HEK293 (cell line): ENCODE data around the gene PCYT1A.

Experiments
- CTCF ChIA-PET: fragments of 350-600 bp; formaldehyde crosslinking; extraction: SDS; loops from one replicate; lab custom pipeline; 2021; ENCODE audit warnings: antibody characterized with exemption; lab: Yijun Ruan, JAX
- POLR2A ChIA-PET: fragments of 300-600 bp; formaldehyde crosslinking; extraction: SDS; loops from one replicate; lab custom pipeline; 2020; ENCODE audit warnings: antibody characterized with exemption, inconsistent platforms; lab: Yijun Ruan, JAX
- H3K27ac ChIP-seq: fragments of 200-500 bp; sonication (Bioruptor generic); 2 replicates; pipeline ENCODE4 v1.5.1; 2014; ENCODE audit warnings: low read depth, low read length, control low read depth, inconsistent platforms; ENCODE audit errors: extremely low read depth
- H3K36me3 ChIP-seq, 2 experiments: fragments of 200-500 bp in 1 of 2; sonication (Bioruptor generic) in 1 of 2; 1 replicate in 1 of 2; 2 replicates in 1 of 2; pipeline ENCODE4 v1.5.1; 2014 to 2017; ENCODE audit warnings: inconsistent platforms in 2 of 2, low read length in 2 of 2; ENCODE audit not compliant: control insufficient read depth in 2 of 2, insufficient read depth in 1 of 2
- H3K4me1 ChIP-seq: fragments of 200-500 bp; sonication (Bioruptor generic); 2 replicates; pipeline ENCODE4 v1.5.1; 2014; ENCODE audit warnings: mild to moderate bottlenecking, low read length, inconsistent platforms; ENCODE audit not compliant: control insufficient read depth, insufficient read depth
- H3K4me3 ChIP-seq: 2 replicates; pipeline ENCODE4 v1.5.1; 2011; ENCODE audit warnings: low read depth, mild to moderate bottlenecking, control low read depth, low read length, moderate library complexity
- H3K9me3 ChIP-seq: fragments of 200-500 bp; sonication (Bioruptor generic); 2 replicates; pipeline ENCODE4 v1.5.1; 2014; ENCODE audit warnings: low read depth, low read length, inconsistent platforms; ENCODE audit not compliant: control insufficient read depth, insufficient read depth
- GLI4 ChIP-seq: fragments of 450-650 bp; formaldehyde crosslinking; IDR thresholded peaks from 2 replicates; pipeline ENCODE4 v1.5.1; 2016; ENCODE audit warnings: missing biosample characterization, missing genetic modification characterization
- TRIM28 ChIP-seq: IDR thresholded peaks from 2 replicates; pipeline ENCODE4 v1.6.1; 2011; ENCODE audit warnings: low read length, control low read depth, borderline replicate concordance
- ZNF155 ChIP-seq: fragments of 450-650 bp; formaldehyde crosslinking; IDR thresholded peaks from 2 replicates; pipeline ENCODE4 v1.5.1; 2016; ENCODE audit warnings: missing biosample characterization, missing genetic modification characterization
- ZNF19 ChIP-seq: fragments of 450-650 bp; formaldehyde crosslinking; IDR thresholded peaks from 2 replicates; pipeline ENCODE4; 2016; ENCODE audit warnings: missing biosample characterization, missing genetic modification characterization, low read depth
- ZNF274 ChIP-seq, 2 experiments: fragments of 200-500 bp in 1 of 2; fragments of 450-650 bp in 1 of 2; sonication (Bioruptor generic) in 1 of 2; formaldehyde crosslinking in 1 of 2; IDR thresholded peaks; 2 replicates each; pipeline versions ENCODE4 v1.5.1 to v1.6.1; 2014 to 2016; ENCODE audit warnings: borderline replicate concordance in 1 of 2, inconsistent platforms in 1 of 2, low read length in 1 of 2, missing biosample characterization in 1 of 2, missing genetic modification characterization in 1 of 2
- ZNF48 ChIP-seq: fragments of 450-650 bp; formaldehyde crosslinking; IDR thresholded peaks from 2 replicates; pipeline ENCODE4 v1.5.1; 2016; ENCODE audit warnings: missing biosample characterization, missing genetic modification characterization
- ZNF501 ChIP-seq: fragments of 450-650 bp; formaldehyde crosslinking; IDR thresholded peaks from 2 replicates; pipeline ENCODE4 v1.5.1; 2016; ENCODE audit warnings: missing biosample characterization, missing genetic modification characterization
- ZNF558 ChIP-seq: fragments of 450-650 bp; formaldehyde crosslinking; IDR thresholded peaks from 2 replicates; pipeline ENCODE4 v1.5.1; 2016; ENCODE audit warnings: missing biosample characterization, missing genetic modification characterization
- ZNF677 ChIP-seq: fragments of 450-650 bp; IDR thresholded peaks from 2 replicates; pipeline ENCODE4 v1.5.0; 2018; ENCODE audit warnings: missing biosample characterization, mild to moderate bottlenecking, missing genetic modification characterization, moderate library complexity
- ZNF768 ChIP-seq: fragments of 450-650 bp; formaldehyde crosslinking; IDR thresholded peaks from 2 replicates; pipeline ENCODE4 v1.5.1; 2018; ENCODE audit warnings: missing biosample characterization, mild to moderate bottlenecking, missing genetic modification characterization
- ZNF843 ChIP-seq: fragments of 450-650 bp; formaldehyde crosslinking; IDR thresholded peaks from 2 replicates; pipeline ENCODE4 v1.5.1; 2016; ENCODE audit warnings: missing biosample characterization, missing genetic modification characterization
- TF ChIP-seq, protein P1 (sequence below): fragments of 450-650 bp; formaldehyde crosslinking; IDR thresholded peaks from 2 replicates; pipeline ENCODE4 v1.5.1; 2016; ENCODE audit warnings: missing biosample characterization, missing genetic modification characterization
- TF ChIP-seq, protein P2 (sequence below): fragments of 450-650 bp; formaldehyde crosslinking; IDR thresholded peaks from 2 replicates; pipeline ENCODE4 v1.5.1; 2017; ENCODE audit warnings: missing biosample characterization, missing genetic modification characterization
- TF ChIP-seq, protein P3 (sequence below): fragments of 450-650 bp; formaldehyde crosslinking; IDR thresholded peaks from 2 replicates; pipeline ENCODE4 v1.5.1; 2017; ENCODE audit warnings: missing biosample characterization, missing genetic modification characterization
- TF ChIP-seq, protein P4 (sequence below): fragments of 450-650 bp; formaldehyde crosslinking; IDR thresholded peaks from 2 replicates; pipeline ENCODE4 v1.5.1; 2016; ENCODE audit warnings: missing biosample characterization, missing genetic modification characterization, low read depth
- TF ChIP-seq, protein P5 (sequence below): fragments of 450-650 bp; formaldehyde crosslinking; IDR thresholded peaks from 2 replicates; pipeline ENCODE4 v1.5.1; 2016; ENCODE audit warnings: missing biosample characterization, missing genetic modification characterization, borderline replicate concordance
- TF ChIP-seq, protein P6 (sequence below): fragments of 450-650 bp; formaldehyde crosslinking; IDR thresholded peaks from 2 replicates; pipeline ENCODE4 v1.5.1; 2016; ENCODE audit warnings: missing biosample characterization, missing genetic modification characterization, borderline replicate concordance
- TF ChIP-seq, protein P7 (sequence below): fragments of 450-650 bp; formaldehyde crosslinking; IDR thresholded peaks from 2 replicates; pipeline ENCODE4 v1.5.1; 2016; ENCODE audit warnings: missing biosample characterization, missing genetic modification characterization, low read depth

The PCYT1A gene

DNA sequence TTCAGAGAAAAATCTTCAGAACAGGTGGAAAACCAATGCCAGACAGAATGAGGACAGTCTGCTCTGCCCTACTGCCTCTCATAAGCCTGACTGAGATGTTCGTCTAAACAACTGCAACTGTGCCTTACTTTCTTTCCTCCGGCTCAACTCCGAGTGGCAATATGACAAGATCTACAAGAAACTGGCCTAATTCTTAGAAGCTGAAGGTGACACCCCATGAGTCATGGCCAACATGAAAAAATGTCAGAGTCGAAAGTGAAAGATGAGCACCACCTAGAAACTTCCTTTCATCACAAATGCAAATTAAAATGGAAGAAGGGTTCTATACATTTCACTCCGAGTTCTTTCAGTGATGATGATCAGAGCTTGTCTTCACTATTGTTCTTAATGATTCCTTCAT, 12.9 kb downstream of the PCYT1A start:
- H3K27ac ChIP-seq, result no peak overlapping the region
- no peaks in the 10 kb centered on the region for H3K9me3 ChIP-seq
- H3K36me3 ChIP-seq, result peaks cover 0 to 33% of the 10 kb centered on the region in 2 experiments; a peak in 1 of 3 replicates
- H3K4me1 ChIP-seq, result no peaks in the 10 kb centered on the region
- ChIA-PET CTCF (no interaction called here), POLR2A (no interaction called here)
- no peak overlapping the region for H3K4me3 ChIP-seq
- no peak for TF ChIP-seq GLI4 (tag by site-specific recombination)
- TF ChIP-seq ZNF677 (tag by site-specific recombination), result no peak
- no peak for TF ChIP-seq TRIM28
- TF ChIP-seq ZNF48, result no peak
- TF ChIP-seq, protein P1, sequence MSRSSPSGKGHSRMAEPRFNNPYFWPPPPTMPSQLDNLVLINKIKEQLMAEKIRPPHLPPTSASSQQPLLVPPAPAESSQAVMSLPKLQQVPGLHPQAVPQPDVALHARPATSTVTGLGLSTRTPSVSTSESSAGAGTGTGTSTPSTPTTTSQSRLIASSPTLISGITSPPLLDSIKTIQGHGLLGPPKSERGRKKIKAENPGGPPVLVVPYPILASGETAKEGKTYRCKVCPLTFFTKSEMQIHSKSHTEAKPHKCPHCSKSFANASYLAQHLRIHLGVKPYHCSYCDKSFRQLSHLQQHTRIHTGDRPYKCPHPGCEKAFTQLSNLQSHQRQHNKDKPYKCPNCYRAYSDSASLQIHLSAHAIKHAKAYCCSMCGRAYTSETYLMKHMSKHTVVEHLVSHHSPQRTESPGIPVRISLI, result no peak
- TF ChIP-seq ZNF768, result no peak
- no peak for TF ChIP-seq ZNF19 (tag by site-specific recombination)
- TF ChIP-seq ZNF501 (tag by site-specific recombination), result no peak
- TF ChIP-seq ZNF843, result no peak
- TF ChIP-seq, protein P2, sequence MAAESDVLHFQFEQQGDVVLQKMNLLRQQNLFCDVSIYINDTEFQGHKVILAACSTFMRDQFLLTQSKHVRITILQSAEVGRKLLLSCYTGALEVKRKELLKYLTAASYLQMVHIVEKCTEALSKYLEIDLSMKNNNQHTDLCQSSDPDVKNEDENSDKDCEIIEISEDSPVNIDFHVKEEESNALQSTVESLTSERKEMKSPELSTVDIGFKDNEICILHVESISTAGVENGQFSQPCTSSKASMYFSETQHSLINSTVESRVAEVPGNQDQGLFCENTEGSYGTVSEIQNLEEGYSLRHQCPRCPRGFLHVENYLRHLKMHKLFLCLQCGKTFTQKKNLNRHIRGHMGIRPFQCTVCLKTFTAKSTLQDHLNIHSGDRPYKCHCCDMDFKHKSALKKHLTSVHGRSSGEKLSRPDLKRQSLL (tag by site-specific recombination), result no peak
- TF ChIP-seq ZNF274 (IDR thresholded peaks at IDR 0.05; ENCODE audit: low read length), result no peak
- no peak for TF ChIP-seq ZNF274 (tag by site-specific recombination; IDR thresholded peaks at IDR 0.05; ENCODE audit: borderline replicate concordance)
- no peak for TF ChIP-seq ZNF558 (tag by site-specific recombination)
- TF ChIP-seq, protein P3, sequence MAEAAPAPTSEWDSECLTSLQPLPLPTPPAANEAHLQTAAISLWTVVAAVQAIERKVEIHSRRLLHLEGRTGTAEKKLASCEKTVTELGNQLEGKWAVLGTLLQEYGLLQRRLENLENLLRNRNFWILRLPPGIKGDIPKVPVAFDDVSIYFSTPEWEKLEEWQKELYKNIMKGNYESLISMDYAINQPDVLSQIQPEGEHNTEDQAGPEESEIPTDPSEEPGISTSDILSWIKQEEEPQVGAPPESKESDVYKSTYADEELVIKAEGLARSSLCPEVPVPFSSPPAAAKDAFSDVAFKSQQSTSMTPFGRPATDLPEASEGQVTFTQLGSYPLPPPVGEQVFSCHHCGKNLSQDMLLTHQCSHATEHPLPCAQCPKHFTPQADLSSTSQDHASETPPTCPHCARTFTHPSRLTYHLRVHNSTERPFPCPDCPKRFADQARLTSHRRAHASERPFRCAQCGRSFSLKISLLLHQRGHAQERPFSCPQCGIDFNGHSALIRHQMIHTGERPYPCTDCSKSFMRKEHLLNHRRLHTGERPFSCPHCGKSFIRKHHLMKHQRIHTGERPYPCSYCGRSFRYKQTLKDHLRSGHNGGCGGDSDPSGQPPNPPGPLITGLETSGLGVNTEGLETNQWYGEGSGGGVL (tag by site-specific recombination), result no peak
- TF ChIP-seq, protein P4, sequence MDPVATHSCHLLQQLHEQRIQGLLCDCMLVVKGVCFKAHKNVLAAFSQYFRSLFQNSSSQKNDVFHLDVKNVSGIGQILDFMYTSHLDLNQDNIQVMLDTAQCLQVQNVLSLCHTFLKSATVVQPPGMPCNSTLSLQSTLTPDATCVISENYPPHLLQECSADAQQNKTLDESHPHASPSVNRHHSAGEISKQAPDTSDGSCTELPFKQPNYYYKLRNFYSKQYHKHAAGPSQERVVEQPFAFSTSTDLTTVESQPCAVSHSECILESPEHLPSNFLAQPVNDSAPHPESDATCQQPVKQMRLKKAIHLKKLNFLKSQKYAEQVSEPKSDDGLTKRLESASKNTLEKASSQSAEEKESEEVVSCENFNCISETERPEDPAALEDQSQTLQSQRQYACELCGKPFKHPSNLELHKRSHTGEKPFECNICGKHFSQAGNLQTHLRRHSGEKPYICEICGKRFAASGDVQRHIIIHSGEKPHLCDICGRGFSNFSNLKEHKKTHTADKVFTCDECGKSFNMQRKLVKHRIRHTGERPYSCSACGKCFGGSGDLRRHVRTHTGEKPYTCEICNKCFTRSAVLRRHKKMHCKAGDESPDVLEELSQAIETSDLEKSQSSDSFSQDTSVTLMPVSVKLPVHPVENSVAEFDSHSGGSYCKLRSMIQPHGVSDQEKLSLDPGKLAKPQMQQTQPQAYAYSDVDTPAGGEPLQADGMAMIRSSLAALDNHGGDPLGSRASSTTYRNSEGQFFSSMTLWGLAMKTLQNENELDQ (tag by site-specific recombination), result no peak
- TF ChIP-seq, protein P5, sequence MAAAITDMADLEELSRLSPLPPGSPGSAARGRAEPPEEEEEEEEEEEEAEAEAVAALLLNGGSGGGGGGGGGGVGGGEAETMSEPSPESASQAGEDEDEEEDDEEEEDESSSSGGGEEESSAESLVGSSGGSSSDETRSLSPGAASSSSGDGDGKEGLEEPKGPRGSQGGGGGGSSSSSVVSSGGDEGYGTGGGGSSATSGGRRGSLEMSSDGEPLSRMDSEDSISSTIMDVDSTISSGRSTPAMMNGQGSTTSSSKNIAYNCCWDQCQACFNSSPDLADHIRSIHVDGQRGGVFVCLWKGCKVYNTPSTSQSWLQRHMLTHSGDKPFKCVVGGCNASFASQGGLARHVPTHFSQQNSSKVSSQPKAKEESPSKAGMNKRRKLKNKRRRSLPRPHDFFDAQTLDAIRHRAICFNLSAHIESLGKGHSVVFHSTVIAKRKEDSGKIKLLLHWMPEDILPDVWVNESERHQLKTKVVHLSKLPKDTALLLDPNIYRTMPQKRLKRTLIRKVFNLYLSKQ (tag by site-specific recombination), result no peak
- TF ChIP-seq, protein P6, sequence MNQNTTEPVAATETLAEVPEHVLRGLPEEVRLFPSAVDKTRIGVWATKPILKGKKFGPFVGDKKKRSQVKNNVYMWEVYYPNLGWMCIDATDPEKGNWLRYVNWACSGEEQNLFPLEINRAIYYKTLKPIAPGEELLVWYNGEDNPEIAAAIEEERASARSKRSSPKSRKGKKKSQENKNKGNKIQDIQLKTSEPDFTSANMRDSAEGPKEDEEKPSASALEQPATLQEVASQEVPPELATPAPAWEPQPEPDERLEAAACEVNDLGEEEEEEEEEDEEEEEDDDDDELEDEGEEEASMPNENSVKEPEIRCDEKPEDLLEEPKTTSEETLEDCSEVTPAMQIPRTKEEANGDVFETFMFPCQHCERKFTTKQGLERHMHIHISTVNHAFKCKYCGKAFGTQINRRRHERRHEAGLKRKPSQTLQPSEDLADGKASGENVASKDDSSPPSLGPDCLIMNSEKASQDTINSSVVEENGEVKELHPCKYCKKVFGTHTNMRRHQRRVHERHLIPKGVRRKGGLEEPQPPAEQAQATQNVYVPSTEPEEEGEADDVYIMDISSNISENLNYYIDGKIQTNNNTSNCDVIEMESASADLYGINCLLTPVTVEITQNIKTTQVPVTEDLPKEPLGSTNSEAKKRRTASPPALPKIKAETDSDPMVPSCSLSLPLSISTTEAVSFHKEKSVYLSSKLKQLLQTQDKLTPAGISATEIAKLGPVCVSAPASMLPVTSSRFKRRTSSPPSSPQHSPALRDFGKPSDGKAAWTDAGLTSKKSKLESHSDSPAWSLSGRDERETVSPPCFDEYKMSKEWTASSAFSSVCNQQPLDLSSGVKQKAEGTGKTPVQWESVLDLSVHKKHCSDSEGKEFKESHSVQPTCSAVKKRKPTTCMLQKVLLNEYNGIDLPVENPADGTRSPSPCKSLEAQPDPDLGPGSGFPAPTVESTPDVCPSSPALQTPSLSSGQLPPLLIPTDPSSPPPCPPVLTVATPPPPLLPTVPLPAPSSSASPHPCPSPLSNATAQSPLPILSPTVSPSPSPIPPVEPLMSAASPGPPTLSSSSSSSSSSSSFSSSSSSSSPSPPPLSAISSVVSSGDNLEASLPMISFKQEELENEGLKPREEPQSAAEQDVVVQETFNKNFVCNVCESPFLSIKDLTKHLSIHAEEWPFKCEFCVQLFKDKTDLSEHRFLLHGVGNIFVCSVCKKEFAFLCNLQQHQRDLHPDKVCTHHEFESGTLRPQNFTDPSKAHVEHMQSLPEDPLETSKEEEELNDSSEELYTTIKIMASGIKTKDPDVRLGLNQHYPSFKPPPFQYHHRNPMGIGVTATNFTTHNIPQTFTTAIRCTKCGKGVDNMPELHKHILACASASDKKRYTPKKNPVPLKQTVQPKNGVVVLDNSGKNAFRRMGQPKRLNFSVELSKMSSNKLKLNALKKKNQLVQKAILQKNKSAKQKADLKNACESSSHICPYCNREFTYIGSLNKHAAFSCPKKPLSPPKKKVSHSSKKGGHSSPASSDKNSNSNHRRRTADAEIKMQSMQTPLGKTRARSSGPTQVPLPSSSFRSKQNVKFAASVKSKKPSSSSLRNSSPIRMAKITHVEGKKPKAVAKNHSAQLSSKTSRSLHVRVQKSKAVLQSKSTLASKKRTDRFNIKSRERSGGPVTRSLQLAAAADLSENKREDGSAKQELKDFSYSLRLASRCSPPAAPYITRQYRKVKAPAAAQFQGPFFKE (tag by site-specific recombination), result no peak
- no peak for TF ChIP-seq ZNF155 (tag by site-specific recombination)
- TF ChIP-seq, protein P7, sequence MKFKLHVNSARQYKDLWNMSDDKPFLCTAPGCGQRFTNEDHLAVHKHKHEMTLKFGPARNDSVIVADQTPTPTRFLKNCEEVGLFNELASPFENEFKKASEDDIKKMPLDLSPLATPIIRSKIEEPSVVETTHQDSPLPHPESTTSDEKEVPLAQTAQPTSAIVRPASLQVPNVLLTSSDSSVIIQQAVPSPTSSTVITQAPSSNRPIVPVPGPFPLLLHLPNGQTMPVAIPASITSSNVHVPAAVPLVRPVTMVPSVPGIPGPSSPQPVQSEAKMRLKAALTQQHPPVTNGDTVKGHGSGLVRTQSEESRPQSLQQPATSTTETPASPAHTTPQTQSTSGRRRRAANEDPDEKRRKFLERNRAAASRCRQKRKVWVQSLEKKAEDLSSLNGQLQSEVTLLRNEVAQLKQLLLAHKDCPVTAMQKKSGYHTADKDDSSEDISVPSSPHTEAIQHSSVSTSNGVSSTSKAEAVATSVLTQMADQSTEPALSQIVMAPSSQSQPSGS (tag by site-specific recombination), result no peak
- TF ChIP-seq, all 188 proteins: peak for 0
